ENCODE measurements around the gene FADS6.

Gene FADS6

DNA sequence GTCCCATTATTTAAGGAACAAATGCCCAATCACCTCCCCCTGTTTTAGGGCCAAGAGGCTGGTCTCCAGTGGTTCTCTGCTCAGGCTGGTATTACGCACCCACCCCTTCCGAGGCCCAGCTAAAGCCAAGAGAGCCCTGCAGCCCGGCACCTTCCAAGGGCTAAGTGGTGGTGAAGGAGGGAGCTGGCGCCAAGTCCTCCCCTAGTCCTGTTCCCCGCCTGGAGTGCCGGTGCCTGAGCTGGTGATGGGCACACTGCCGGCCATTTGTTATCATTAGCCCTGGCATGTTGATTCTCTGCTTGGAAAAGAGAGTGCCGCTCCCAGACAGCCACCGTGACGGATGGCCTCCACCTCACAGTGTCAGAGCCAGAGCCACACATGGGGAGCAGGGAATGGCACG is 65.6 kb downstream of the FADS6 start:
- DNase-seq (ENCODE audit: low read depth in 3 of 3) = no peak

Data from stimulated activated CD4-positive, alpha-beta T cell treated with anti-CD3 and anti-CD28 coated beads, TNF-alpha, amount 100 ng/mL, for 4 hours (primary cell).